GM19193 (cell line): ENCODE results near the gene TEKT5.

ENCODE experiments used
- POLR2A ChIP-seq: IDR thresholded peaks from 4 replicates; pipeline ENCODE4 v1.6.1; 2011; ENCODE audit not compliant: insufficient read depth, insufficient read length; ENCODE audit errors: extremely low read depth

TEKT5 gene

DNA sequence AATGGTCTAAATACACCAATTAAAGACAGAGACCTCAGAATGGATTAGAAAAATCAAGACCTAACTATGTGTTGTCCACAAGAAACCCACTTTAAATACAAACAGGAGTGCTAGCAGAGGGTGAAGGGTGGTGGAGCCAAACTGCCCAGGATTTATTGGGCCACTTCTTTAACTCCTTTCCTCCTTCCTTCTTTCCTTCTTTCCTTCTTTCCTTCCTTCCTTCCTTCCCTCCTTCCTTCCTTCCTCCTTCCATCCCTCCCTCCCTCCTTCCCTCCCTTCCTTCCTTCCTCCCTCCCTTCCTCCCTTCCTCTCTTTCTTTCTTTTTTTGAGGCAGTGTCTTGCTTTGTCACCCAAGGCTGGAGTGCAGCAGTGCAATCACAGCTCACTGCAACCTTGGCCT lies 80.0 kb downstream of the TEKT5 start:
- no peak for TF ChIP-seq POLR2A

DNA sequence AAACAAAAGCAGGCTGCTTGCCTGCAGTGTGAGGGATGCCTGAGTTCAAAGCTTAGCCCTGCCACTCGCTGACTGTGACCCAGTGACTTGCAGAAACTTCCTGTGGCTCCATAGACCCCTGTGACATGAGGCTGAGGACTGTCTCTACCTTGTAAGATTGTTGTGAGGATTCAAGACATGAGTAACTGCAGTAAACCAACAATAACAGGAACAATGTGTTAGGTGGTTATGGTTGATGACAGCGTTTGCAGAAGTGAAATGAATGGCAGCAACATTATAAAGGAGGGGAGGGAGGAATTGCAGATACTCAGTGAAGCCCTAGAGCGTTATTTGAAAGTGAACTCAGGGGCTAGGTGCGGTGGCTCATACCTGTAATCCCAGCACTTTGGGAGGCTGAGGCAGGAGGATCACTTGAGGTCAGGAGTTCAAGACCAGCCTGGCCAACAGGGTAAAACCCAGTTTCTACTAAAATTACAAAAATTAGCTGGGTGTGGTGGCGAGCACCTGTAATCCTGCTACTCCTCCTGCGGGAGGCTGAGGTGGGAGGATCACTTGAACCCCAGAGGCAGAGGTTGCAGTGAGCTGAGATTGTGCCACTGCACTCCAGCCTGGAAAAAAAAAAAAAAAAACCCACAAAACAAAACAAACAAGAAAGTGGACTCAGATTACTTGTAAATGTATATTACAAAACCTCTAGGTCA lies 80.8 kb downstream of the TEKT5 start:
- no peak for TF ChIP-seq POLR2A

DNA sequence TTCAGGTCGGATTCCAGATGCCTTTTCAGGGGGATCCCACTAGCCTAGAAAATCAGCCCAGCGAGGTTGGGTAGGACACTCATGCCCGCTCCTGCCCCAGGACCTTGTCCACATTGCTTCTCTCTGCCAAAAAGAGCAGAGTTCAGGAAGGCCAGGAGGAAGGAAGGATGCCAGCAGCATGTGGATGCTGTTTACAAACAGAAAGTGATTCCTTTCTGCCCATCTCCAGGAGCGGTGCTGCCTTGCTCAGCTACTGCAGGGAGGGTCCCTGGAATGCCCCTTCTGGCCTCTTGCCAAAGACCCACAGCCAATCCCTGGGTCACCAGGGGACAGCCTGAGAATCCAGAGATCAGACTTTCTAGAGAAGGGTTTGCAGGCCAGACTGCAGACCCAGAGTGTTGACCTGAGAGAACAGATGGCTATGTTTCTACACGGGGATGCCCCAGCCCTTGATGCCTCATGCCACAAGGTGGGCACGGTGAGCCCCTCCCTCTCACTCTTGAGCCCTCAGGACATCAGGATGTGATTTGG lies 82.0 kb downstream of the TEKT5 start:
- TF ChIP-seq POLR2A = no peak

DNA sequence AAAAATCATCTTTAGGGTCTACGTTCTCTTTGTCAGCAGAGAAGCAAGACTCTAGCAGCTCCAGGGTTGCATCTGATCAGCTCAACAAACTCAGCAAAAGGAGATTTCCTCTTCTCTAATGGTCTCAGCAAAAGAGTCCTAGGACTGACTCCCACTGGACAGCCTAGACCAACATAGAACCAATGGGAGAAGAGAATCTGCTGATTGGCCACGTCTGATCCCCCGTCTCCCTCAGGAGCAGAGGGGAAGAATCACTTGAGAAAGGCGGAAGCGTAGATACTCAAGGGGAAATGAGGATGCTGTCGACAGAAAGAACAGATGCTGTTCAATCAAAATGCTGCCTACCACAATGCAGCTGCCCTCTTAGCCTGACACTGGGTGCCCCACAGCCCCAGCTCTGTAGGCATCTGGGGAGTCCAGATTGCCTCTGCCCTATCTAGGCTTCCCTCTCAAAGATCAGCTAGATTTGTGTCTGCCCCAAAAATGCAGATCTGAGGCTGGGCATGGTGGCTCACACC lies 82.8 kb downstream of the TEKT5 start:
- no peak for TF ChIP-seq POLR2A

DNA sequence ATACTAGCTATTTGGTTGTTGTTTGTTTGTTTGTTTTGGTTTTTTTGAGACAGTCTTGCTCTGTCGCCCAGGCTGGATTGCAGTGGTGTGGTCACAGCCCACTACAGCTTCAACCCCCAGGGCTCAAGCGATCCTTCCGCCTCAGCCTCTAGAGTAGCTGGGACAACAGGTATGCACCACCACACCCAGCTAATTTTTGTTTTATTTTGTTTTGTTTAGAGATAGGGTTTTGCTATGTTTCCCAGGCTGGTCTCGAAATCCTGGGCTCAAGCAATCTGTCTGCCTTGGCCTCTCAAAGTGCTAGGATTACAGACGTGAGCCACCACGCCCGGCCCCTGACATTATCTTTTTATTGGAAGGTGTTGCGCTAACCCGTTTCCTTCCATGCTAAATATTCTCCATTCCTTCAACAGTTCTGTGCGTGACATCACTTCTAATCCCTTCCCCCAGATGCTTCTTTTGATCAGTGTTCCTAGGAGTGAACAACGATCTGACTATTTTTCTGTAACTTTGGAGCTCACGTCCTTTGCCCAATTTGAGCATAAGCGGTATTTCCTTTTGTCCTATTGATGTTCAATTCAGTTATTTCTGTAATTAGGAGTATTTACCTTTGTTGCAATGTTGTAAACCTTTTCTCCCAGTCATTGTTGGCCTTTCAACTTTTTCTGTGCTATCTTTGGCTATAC lies 84.1 kb downstream of the TEKT5 start:
- no peak for TF ChIP-seq POLR2A

DNA sequence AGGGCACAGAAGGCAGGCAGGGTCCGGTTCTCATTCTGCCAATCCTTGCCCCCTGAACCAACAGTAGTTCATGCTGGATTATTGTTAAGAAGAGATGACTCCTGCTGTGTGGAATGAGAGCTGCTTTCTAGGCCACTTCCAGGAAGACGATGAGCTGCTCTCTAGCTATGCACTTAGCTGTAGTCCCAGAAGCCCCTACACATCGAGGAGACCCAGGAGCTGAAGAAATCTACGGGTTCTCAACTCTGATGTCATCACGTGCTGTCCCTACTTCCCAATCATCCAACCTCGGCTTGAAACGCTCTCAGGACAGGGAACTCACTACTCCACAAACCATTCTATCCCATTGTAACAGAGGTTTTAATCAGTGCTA lies 85.3 kb downstream of the TEKT5 start:
- no peak for TF ChIP-seq POLR2A

DNA sequence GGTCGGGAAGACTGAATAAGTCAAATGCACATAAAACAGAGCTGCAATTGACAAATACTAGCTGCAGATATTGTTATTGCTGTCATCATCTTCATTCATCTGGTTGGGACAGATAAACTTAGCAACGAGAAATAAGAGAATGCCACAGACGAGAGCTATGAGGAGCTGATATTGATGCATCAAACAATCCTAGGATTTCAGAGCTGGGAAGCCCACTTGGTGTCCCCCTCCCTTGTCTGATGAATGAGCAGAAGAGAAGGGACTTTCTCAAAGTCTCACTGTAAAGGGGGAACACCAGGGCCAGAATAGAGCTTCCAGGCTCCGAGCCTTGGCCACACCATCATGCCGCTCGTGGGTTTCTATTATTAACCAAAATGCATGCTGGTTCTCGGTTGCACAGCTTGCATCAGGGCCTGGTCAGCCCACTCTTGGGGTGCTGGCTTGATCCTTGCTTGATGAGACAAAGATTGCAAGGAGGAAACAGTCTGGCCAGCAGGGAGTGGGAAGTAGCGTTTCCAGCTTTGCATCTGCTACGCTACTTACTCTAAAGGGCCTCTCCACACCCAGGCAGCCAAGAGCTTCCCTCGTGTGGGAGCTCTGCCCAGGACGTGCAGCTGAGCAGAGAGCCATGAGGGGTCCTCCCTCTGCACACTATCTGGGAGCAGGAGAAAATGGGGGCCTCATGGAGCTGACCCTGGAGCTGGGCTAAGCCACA lies 85.9 kb downstream of the TEKT5 start:
- TF ChIP-seq POLR2A = no peak

DNA sequence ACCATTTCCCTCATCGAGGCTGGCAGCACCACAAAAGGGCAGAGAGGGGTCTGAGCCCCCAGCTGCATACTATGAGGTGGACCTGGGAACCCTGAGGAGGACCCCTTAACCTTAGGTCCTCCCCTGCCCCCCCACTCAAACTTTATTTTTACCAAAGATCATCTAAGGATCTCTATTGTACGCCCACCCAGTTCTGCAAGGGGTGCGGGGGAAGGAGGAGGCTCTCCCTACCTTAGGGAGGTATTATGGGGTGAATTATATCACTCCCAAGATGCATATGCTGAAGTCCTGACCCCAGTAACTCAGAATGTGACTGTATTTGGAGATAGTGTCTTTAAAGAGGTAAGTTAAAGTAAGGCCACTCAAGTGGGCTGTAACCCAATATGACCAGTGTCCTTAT lies 87.6 kb downstream of the TEKT5 start:
- no peak for TF ChIP-seq POLR2A

DNA sequence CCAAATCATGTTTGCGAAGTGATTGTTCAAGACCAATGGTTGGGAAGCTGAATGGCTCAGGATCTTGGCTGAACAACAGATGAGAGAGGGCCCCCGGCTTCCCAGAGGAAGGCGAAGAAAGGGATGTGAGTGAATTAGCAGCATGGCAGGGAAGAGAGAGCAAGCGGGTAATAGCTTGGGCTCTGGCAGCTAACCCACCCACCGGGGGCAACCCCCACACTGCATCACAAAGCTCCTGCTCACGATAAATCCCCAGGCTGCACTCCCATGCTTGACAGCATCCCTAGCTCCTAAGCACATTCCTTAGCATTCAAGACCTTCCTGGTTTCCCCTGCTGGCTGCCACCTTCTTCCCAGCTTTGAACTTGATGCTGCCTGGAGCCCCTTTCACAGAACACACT lies 88.1 kb downstream of the TEKT5 start:
- no peak for TF ChIP-seq POLR2A

DNA sequence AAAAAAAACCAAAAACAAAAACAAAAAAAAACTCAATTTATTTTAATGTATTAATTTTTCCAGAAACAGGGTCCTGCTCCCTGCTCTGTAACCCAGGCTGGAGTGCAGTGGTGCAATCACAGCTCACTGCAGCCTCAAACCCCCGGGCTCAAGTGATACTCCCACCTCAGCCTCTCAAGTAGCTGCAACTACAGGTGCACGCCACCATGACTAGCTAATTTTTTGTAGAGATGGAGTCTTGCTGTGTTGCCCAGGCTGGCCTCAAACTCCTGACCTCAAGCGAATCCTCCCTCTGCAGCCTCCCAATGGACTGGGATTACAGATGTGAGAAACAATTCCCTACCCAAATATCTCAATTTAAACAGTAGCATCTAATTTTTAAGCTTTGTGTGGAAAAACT lies 89.1 kb downstream of the TEKT5 start:
- TF ChIP-seq POLR2A = no peak

DNA sequence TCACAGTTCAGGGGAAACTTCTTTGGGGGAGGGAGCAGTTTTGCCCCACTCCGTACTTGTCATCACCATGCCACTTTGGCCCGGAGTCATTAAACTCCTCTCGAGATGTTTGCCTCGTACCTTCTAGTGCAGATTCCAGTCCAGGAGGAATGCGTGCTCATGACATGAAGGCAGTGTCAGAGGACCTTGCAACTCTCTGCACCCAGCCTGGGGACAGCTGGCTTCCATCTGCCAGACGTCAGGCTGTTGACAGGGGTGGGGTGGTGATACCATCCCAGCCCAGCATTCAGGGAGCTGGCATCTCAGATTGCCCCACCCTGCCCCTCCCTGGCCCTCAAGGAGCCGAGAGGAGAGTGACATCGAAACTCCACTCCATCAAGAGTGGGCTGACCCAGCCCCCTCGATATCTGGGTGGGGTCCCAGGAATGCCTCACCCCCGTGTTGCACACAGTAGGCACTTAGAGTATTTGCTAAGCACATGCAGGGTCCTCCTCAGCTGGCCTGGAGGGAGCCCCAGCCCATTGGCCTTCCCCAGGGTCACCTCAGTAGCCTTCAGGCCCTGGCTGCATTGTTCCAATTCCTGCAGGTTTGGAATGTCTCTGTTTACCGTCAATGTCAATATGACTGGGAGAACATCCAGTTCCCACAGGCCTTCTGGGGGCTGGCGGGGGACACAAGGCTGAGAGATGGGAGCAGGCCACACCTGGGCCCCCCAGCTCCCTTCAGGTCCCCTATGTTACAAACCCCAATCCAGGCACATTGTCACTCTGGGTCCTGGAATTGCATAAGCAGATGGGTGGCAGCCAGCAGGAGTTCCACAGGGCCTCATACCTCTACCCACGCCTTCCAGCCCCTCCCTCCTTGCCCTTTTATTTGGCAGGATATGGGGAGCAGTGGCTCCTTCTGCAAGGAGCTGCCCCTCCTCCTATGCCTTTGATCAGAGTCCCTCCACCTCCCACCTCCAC lies 93.0 kb downstream of the TEKT5 start:
- TF ChIP-seq POLR2A = no peak

DNA sequence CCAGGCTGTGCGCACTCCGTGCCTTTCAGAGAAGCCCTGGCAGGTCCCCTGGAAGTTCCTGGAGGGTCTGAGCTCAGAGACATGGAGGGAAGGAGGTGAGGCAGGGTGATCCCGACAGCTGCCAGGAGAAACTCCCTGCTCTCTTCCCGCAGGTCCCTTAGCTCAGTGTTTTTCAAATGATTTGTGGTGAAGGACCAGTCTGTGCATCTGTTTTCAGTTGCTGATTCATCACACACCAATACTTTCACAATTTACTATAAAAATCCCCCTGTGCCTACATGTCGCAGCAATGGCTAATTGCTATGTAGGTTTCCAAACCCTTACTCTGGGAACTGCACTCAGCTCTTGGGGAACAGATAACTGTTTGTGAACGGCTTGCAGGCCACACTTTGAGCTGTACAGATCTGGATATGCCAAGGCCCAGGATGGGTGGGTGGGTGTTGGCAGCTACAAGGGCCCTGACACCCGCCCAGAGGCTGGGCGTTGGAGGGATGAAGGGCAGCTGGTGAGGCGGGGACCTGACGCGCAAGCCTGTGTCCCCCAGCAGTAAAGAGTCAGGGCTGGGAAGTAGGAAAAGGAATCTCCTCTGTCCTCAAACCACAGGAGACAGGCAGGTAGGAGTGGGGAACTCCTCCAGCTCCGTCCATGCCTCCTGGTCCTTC lies 93.8 kb downstream of the TEKT5 start:
- no peak for TF ChIP-seq POLR2A

DNA sequence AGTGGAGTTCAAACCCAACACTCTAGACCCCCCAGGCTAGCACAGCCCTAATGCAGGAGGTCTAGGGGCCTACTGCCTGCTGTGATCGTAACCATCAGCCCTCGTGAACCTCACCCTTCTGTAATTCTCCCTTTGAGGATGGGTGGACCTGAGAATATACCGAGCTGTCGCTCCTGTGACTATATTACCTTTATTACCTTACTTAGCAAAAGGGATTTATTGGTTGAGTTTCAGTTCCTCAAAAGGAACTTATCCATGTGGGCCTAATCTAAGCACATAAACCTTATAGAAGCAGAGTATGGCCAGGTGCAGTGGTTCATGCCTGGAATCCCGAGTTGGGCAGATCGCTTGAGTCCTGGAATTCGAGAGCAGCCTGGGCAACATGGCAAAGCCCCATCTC lies 95.1 kb downstream of the TEKT5 start:
- TF ChIP-seq POLR2A = no peak

DNA sequence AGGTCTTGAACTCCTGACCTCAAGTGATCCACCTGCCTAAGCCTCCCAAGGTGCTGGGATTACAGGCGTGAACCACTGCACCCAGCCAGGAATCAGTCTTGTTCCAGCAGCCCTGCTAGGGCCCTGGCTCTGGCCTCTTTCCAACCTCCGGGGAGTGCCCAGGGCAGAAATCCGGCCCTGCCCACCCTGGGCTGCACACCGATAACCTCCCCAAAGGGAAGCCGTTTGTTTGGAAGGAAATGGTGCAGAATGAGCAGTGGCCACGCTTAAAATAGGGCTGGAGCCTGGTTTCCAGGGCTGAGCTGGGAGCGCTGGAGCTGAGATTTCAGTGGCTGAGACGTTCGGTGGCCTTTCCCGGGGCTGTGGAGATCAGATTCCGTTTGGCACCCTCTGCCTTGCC lies 96.6 kb downstream of the TEKT5 start:
- TF ChIP-seq POLR2A = no peak
